K562 (cell line): ENCODE data around the gene AGBL1. TPM values are rescaled to one million over a fixed set of nuclear protein-coding genes. Genes with fewer than 3 reads are reported as not detected.

Experiments
- ATAC-seq: fragments of 200-7000 bp; cut with Tn5 transposase; 3 replicates; pipeline ENCODE4 v1.9.1; 2020; ENCODE audit warnings: moderate library complexity
- BruUV-seq: library from RNA; stranded (reverse); fragments of 400-500 nt; replicated peaks from 2 replicates; lab custom pipeline; 2021; lab: Mats Ljungman, UMichigan
- CTCF ChIA-PET: fragments of 300-600 bp; formaldehyde crosslinking; extraction: SDS; loops from one replicate; lab custom pipeline; 2021; ENCODE audit warnings: low intra/inter-chr PET ratio; lab: Yijun Ruan, JAX
- POLR2A ChIA-PET: fragments of 300-600, 350-650 bp; sonication (Branson Sonifier 250); formaldehyde crosslinking; extraction: SDS; loops from one replicate; lab custom pipeline; 2021; ENCODE audit warnings: antibody characterized with exemption, inconsistent platforms; lab: Yijun Ruan, JAX
- DNase-seq, 4 experiments: peaks; one replicate each; pipeline versions ENCODE4 v3.0.0 to v3.0.0-alpha.2; 2011 to 2018; ENCODE audit warnings: low spot score in 3 of 4, mixed read lengths in 3 of 4; ENCODE audit errors: extremely low read depth in 1 of 4
- FAIRE-seq: peaks from 2 replicates; lab custom pipeline; 2011; peaks lifted over from hg19 to GRCh38; lab: Jason Lieb, UNC
- H2AFZ ChIP-seq: 2 replicates; pipeline ENCODE4 v1.6.0; 2011; ENCODE audit warnings: low read depth, low read length, control low read depth, inconsistent platforms
- H3K27ac ChIP-seq: fragments of 200-600 bp; 3 replicates; pipeline ENCODE4 v1.8.0; 2011; ENCODE audit warnings: low read depth, mild to moderate bottlenecking, control low read depth, inconsistent platforms, low read length, moderate library complexity, mixed read lengths; ENCODE audit errors: extremely low read depth
- H3K27me3 ChIP-seq, 2 experiments: fragments of 300-600 bp in 1 of 2; 2 replicates in 1 of 2; 3 replicates in 1 of 2; pipeline versions ENCODE4 v1.6.0 to v1.8.0; 2011; ENCODE audit warnings: inconsistent platforms in 2 of 2, low read length in 2 of 2, mild to moderate bottlenecking in 1 of 2, mixed read lengths in 1 of 2, moderate library complexity in 1 of 2; ENCODE audit not compliant: control insufficient read depth in 2 of 2, insufficient read depth in 2 of 2
- H3K36me3 ChIP-seq: fragments of 300-600 bp; 3 replicates; pipeline ENCODE4 v1.8.0; 2011; ENCODE audit warnings: mild to moderate bottlenecking, low read length, inconsistent platforms; ENCODE audit not compliant: control insufficient read depth, insufficient read depth
- H3K4me1 ChIP-seq, 2 experiments: fragments of 200-600 bp in 1 of 2; replicated peaks in 1 of 2; 2 replicates in 1 of 2; 3 replicates in 1 of 2; pipeline versions ENCODE4 v1.5.1 to v1.8.0; 2011; ENCODE audit warnings: inconsistent platforms in 2 of 2, low read length in 2 of 2, mild to moderate bottlenecking in 1 of 2, mixed read lengths in 1 of 2, moderate library complexity in 1 of 2; ENCODE audit not compliant: control insufficient read depth in 2 of 2, insufficient read depth in 2 of 2
- H3K4me2 ChIP-seq: 2 replicates; pipeline ENCODE4 v1.6.1; 2011; ENCODE audit warnings: low read length, control low read depth, inconsistent platforms, mixed read lengths; ENCODE audit not compliant: insufficient read depth
- H3K4me3 ChIP-seq: fragments of 200-600 bp; sonication (generic), shearing (Covaris generic); 2 replicates; pipeline ENCODE4 v1.5.1; 2016; ENCODE audit warnings: control low read depth, inconsistent platforms
- H3K79me2 ChIP-seq: fragments of 200-600 bp; 3 replicates; pipeline ENCODE4 v1.8.0; 2011; ENCODE audit warnings: low read length, inconsistent platforms; ENCODE audit not compliant: control insufficient read depth, insufficient read depth
- H3K9ac ChIP-seq, 2 experiments: 2 replicates each; pipeline versions ENCODE4 v1.6.0 to v1.6.1; 2011; ENCODE audit warnings: low read depth in 2 of 2, low read length in 2 of 2, control low read depth in 1 of 2, inconsistent platforms in 1 of 2, mild to moderate bottlenecking in 1 of 2, mixed read lengths in 1 of 2; ENCODE audit not compliant: insufficient read depth in 1 of 2
- H3K9me1 ChIP-seq: one replicate; pipeline ENCODE4 v1.6.0; 2011; ENCODE audit warnings: inconsistent platforms, mild to moderate bottlenecking, low read length, moderate library complexity; ENCODE audit not compliant: control insufficient read depth, insufficient read depth
- H3K9me3 ChIP-seq: replicated peaks from 2 replicates; pipeline ENCODE4 v1.5.1; 2011; ENCODE audit warnings: low read depth, low read length, inconsistent platforms; ENCODE audit not compliant: control insufficient read depth, insufficient read depth
- H4K20me1 ChIP-seq: replicated peaks from 2 replicates; pipeline ENCODE4 v1.6.1; 2011; ENCODE audit warnings: low read length, inconsistent platforms, mixed read lengths; ENCODE audit not compliant: control insufficient read depth, insufficient read depth
- CAMTA2 ChIP-seq: fragments of 250-450 bp; sonication (Bioruptor Pico); conservative IDR thresholded peaks from 2 replicates; pipeline ENCODE4 v1.5.1; 2022
- CREB3 ChIP-seq: fragments of 450-650 bp; conservative IDR thresholded peaks from 2 replicates; pipeline ENCODE4 v1.6.1; 2016; ENCODE audit warnings: missing genetic modification characterization, low read depth, mild to moderate bottlenecking, missing compliant biosample characterization, moderate library complexity
- CXXC5 ChIP-seq: fragments of 250-450 bp; sonication (Bioruptor Pico); IDR thresholded peaks from 2 replicates; pipeline ENCODE4 v1.8.0; 2022; ENCODE audit warnings: inconsistent platforms, mild to moderate bottlenecking, moderate library complexity
- ETV1 ChIP-seq: fragments of 450-650 bp; conservative IDR thresholded peaks from 2 replicates; pipeline ENCODE4 v1.6.1; 2016; ENCODE audit warnings: missing genetic modification characterization, control low read depth, low read depth, missing compliant biosample characterization
- EZH2 ChIP-seq: IDR thresholded peaks from 2 replicates; pipeline ENCODE4 v1.6.1; 2012; ENCODE audit warnings: low read depth, mild to moderate bottlenecking, inconsistent platforms, low read length, borderline replicate concordance
- GABPB2 ChIP-seq: fragments of 250-450 bp; sonication (Bioruptor Pico); conservative IDR thresholded peaks from 2 replicates; pipeline ENCODE4 v1.5.1; 2021; ENCODE audit warnings: mild to moderate bottlenecking
- GATAD2B ChIP-seq: fragments of 450-650 bp; IDR thresholded peaks from 2 replicates; pipeline ENCODE4 v1.6.1; 2017; ENCODE audit warnings: mild to moderate bottlenecking, borderline replicate concordance
- GTF2E2 ChIP-seq: fragments of 200-800 bp; sonication (Bioruptor generic); IDR thresholded peaks from 2 replicates; pipeline ENCODE4 v1.6.1; 2016; ENCODE audit warnings: missing genetic modification characterization, missing compliant biosample characterization
- HLTF ChIP-seq: fragments of 450-650 bp; IDR thresholded peaks from 2 replicates; pipeline ENCODE4 v1.6.1; 2016
- MCM3 ChIP-seq: fragments of 450-650 bp; IDR thresholded peaks from 2 replicates; pipeline ENCODE4 v1.6.1; 2016
- RAD21 ChIP-seq, 2 experiments: fragments of 250-450 bp in 1 of 2; fragments of 450-650 bp in 1 of 2; sonication (Bioruptor Pico) in 1 of 2; formaldehyde crosslinking in 1 of 2; IDR thresholded peaks in 1 of 2; conservative IDR thresholded peaks in 1 of 2; 2 replicates each; pipeline versions ENCODE4 v1.4.0 to v1.8.0; 2020 to 2022; ENCODE audit warnings: mild to moderate bottlenecking in 2 of 2, moderate library complexity in 1 of 2
- SAFB2 ChIP-seq: fragments of 200-400 bp; formaldehyde crosslinking; IDR thresholded peaks from 2 replicates; pipeline ENCODE4 v1.6.1; 2018; ENCODE audit warnings: borderline replicate concordance, low read length, low read depth, moderate library complexity; ENCODE audit not compliant: severe bottlenecking
- SRF ChIP-seq, 2 experiments: fragments of 250-450, 450-650 bp in 1 of 2; sonication (Bioruptor Pico) in 1 of 2; sonication (generic) in 1 of 2; formaldehyde crosslinking; IDR thresholded peaks; 2 replicates each; pipeline versions ENCODE4 v1.5.0 to v1.5.1; 2020 to 2022; ENCODE audit warnings: mild to moderate bottlenecking in 1 of 2, missing genetic modification reagents in 1 of 2
- TAF9B ChIP-seq: fragments of 450-650 bp; IDR thresholded peaks from 2 replicates; pipeline ENCODE4 v1.6.1; 2018; ENCODE audit warnings: mild to moderate bottlenecking; ENCODE audit not compliant: partially characterized antibody
- ZBTB17 ChIP-seq: fragments of 450-650 bp; formaldehyde crosslinking; IDR thresholded peaks from 2 replicates; pipeline ENCODE4 v1.4.0; 2020; ENCODE audit warnings: mild to moderate bottlenecking
- ZFP30 ChIP-seq: fragments of 250-450 bp; sonication (Bioruptor Pico); IDR thresholded peaks from 2 replicates; pipeline ENCODE4 v1.8.0; 2022; ENCODE audit warnings: moderate library complexity, mild to moderate bottlenecking, inconsistent platforms, borderline replicate concordance
- ZNF165 ChIP-seq: fragments of 250-450 bp; sonication (Bioruptor Pico); IDR thresholded peaks from 2 replicates; pipeline ENCODE4 v1.4.0; 2020; ENCODE audit warnings: borderline replicate concordance
- ZNF561 ChIP-seq: fragments of 450-650 bp; formaldehyde crosslinking; conservative IDR thresholded peaks from 2 replicates; pipeline ENCODE4 v1.4.0; 2020; ENCODE audit warnings: mild to moderate bottlenecking, moderate library complexity
- ZNF583 ChIP-seq: fragments of 250-450 bp; sonication (Bioruptor Pico); IDR thresholded peaks from 2 replicates; pipeline ENCODE4 v1.4.0; 2020
- WGBS: fragments of 100-300 bp; shearing (Covaris generic); methylation state at CpG from one replicate; pipeline ENCODE4 v1.1.6; 2016; ENCODE audit warnings: low coverage, mixed read lengths; ENCODE audit not compliant: insufficient coverage; ENCODE audit errors: missing lambda C conversion rate; 5-methylcytosine and 5-hydroxymethylcytosine counted together
- in situ Hi-C: fragments of 300-500 bp; cut with MboI; formaldehyde crosslinking; loops from 4 replicates; pipeline ENCODE4 v1.15.0; 2018; ENCODE audit warnings: inconsistent platforms, mixed read lengths
- intact Hi-C: fragments of 100-400 bp; cut with micrococcal nuclease; formaldehyde crosslinking; loops from 2 replicates; pipeline ENCODE4 v1.14.2; 2022
- polyA plus RNA-seq, 8 experiments: library from polyadenylated mRNA; depleted of rRNA in 4 of 8; stranded (reverse) in 5 of 8; unstranded in 3 of 8; fragments of >200 nt; fragmentation: Nextera tagmentation in 2 of 8; fragmentation: Illumina TruSeq in 1 of 8; extraction: Ambion mirVana in 2 of 8; extraction: Trizol in 1 of 8; gene quantifications; 2 replicates each; pipeline versions ENCODE4 v1.2.1 to v1.2.3, GENCODE V29; 2011 to 2014; ENCODE audit warnings: inconsistent platforms in 1 of 8, missing spikeins in 1 of 8
- total RNA-seq, 7 experiments: library from RNA; depleted of rRNA in 6 of 7; stranded (reverse); fragments of >200 nt in 6 of 7; fragmentation: Illumina TruSeq in 2 of 7; extraction: Trizol in 2 of 7; gene quantifications; 2 replicates each; pipeline versions ENCODE4 v1.2.1 to v1.2.3, GENCODE V29; 2011 to 2021; ENCODE audit warnings: low replicate concordance in 1 of 7
- TF ChIP-seq, protein P1 (sequence below): fragments of 450-650 bp; formaldehyde crosslinking; IDR thresholded peaks from 2 replicates; pipeline ENCODE4 v1.4.0; 2020; ENCODE audit warnings: mild to moderate bottlenecking

AGBL1 gene
- total and polyA plus RNA-seq, 9 of the 15 experiments (the other 6 are each of a cell fraction or from before 2014, with no cell fraction given): not detected

DNA sequence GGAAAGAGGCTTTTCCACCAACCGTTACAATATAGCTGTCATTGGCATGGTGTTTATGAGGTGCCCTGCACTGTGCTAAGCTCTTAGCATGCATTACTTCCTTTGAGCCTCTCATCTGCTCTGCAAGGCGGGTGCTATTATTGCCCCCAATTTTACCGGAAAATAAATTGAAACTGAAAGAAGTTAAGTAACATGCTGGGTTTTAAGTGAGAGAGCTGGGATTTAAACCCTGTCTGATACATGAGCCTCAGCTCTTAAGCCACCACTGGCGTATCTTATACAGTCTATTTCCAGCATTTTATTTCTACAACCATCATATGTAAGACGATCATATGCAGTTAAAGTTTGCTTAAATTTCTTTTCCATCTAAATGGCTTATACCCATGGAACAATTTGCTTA lies 81.6 kb downstream of the AGBL1 start:
- Histone ChIP-seq H3K9me3 (no peaks in the 10 kb centered on the region; the same call in 1 of the 2 replicates), H2AFZ (no peak overlapping the region), H3K36me3 (no peaks in the 10 kb centered on the region), H3K4me2 (no peak overlapping the region), H3K9me1 (no peaks in the 10 kb centered on the region), H3K27ac (no peak overlapping the region), H4K20me1 (no peaks in the 10 kb centered on the region), H3K4me1 (no peaks in the 10 kb centered on the region), H3K9ac (no peak overlapping the region), H3K4me3 (no peak overlapping the region), H3K79me2 (no peaks in the 10 kb centered on the region), H3K27me3 (no peaks in the 10 kb centered on the region)
- no peak for TF ChIP-seq GTF2E2
- TF ChIP-seq ZBTB17 (CRISPR knock-in tag): no peak
- TF ChIP-seq GABPB2 (CRISPR knock-in tag): no peak
- no peak for TF ChIP-seq SRF (CRISPR knock-in tag; IDR thresholded peaks at IDR 0.05)
- no peak for TF ChIP-seq CAMTA2 (CRISPR knock-in tag)
- TF ChIP-seq CREB3: no peak
- TF ChIP-seq ZNF583 (CRISPR knock-in tag): no peak
- TF ChIP-seq, protein P1, sequence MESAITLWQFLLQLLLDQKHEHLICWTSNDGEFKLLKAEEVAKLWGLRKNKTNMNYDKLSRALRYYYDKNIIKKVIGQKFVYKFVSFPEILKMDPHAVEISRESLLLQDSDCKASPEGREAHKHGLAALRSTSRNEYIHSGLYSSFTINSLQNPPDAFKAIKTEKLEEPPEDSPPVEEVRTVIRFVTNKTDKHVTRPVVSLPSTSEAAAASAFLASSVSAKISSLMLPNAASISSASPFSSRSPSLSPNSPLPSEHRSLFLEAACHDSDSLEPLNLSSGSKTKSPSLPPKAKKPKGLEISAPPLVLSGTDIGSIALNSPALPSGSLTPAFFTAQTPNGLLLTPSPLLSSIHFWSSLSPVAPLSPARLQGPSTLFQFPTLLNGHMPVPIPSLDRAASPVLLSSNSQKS (CRISPR knock-in tag): no peak
- no peak for TF ChIP-seq MCM3
- no peak for TF ChIP-seq ZFP30
- TF ChIP-seq RAD21 (CRISPR knock-in tag; conservative IDR thresholded peaks at IDR 0.05 in 1 of 2, IDR thresholded peaks at IDR 0.05 in 1 of 2): no peak
- no peak for TF ChIP-seq HLTF
- TF ChIP-seq GATAD2B: no peak
- no peak for TF ChIP-seq TAF9B
- no peak for TF ChIP-seq CXXC5 (CRISPR knock-in tag)
- TF ChIP-seq ZNF165: no peak
- no peak for TF ChIP-seq SAFB2
- TF ChIP-seq ETV1 (tag): no peak
- TF ChIP-seq ZNF561 (CRISPR knock-in tag): no peak
- TF ChIP-seq EZH2: no peak
- in situ Hi-C loops (no loop called here), intact Hi-C loops (no loop called here)
- ChIA-PET CTCF (no interaction called here), POLR2A (no interaction called here)
- ATAC-seq (no peak), DNase-seq (no peak), FAIRE-seq (no peak)
- no TSS peak for BruUV-seq
- WGBS: 5% methylated on average over 5 of the region's 5 CpGs
